Middle frontal gyrus (tissue), 1 donor: ENCODE measurements around the gene KSR1.
A peak's percentile ranks its signal among the peaks of the same experiment; 100 is the strongest.
"Not testable (repeated sequence)": the region's sequence is repeated elsewhere in the genome, so short reads cannot be mapped to it uniquely, and the experiment has no call there.

Experiments used
- DNase-seq: peaks from one replicate; pipeline ENCODE4 v3.0.0-alpha.2; 2015; ENCODE audit warnings: low spot score; ENCODE audit errors: extremely low spot score

The KSR1 gene

DNA sequence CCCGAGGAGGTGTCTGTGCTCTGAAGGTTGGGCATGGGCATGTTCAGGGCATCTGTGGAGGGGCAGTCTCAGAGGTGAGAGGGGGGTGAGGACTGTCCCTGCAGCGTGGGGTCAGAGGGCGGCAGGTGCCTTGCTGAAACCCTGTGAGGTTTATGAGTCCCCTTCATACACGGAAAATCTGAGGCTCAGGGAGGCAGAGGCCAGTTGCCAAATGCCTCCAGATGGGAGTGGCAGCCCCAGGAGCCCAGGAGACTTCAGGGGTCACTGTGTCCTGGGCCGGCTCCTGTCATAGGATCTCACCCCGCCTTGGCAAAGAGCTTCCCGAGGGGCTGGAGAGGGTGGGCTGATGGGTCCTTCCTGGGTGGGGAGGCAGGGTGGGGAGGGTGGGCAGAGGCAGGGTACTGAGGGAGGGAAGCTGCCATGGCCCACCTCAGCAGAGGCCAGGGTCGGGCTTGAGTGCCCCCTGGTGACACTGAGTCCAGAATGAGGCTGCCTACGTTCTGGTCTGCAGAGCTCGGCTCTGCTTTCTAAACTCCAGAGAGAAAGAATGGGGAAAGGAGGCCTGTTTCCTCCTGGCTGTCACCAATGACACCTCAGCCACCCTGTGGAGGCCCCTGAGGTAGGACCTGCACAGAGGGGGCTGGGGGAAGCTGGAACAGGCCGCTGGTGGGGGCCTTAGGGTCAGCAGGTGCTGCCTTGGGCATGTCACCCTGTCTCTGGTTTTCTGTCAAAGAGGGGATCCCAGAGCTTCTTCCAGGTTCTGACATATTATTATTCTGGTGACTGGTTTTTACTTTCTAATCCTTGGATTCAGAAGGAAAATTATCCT lies 175.9 kb downstream of the KSR1 start:
- no peak for DNase-seq

DNA sequence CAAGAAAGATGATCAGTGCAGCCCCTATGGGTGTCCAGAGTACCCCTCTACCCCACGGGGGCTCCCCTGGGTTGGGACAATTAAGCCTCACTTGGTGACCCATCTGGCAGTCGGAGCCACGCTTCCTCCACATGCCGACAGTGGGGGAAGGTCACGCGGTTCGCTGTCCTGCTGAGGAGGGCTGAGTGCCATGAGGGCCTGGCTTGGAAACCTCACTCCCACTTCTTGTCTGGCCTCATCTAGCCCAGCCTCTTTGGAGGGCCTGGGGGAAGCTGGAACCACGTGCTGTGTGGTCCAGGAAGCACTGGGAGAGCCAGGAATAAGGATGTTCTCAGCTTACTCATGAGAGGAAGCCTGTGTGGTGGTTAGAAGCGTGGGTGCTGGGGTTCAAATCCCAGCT lies 176.5 kb downstream of the KSR1 start:
- DNase-seq, result not testable (repeated sequence)

DNA sequence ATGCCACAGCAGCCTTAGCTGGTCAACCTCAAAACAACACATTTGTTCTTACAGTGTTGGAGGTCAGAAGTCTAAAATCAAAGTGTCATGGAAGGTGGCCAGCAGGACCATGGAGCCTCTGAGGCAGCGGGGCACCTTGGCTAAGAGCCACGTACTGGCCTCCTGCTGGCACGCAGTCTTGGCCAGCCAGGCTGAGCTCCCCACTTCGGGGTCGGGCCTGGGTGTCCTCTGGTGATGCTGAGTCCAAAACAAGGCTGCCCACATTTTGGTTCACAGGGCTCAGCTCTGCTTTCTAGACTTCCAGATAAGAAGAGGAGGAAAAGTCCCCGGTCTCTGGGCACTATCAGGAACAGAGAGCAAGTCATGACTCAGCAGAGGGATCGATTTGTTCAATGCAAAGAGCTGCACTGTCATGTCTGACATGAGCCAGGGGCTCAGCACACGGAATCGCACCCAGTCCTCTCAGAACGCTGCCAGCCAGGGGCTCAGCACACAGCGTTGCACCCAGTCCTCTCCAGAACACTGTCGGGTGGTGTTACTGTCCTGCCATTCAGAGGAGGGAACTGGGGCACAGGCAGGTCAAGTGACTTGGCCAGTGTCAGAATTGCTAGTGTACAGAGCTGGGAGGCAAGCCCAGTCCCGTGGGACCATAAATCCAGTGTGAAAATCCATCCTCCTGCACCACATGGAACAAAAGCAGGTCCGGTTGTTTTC lies 177.2 kb downstream of the KSR1 start:
- DNase-seq, result no peak

DNA sequence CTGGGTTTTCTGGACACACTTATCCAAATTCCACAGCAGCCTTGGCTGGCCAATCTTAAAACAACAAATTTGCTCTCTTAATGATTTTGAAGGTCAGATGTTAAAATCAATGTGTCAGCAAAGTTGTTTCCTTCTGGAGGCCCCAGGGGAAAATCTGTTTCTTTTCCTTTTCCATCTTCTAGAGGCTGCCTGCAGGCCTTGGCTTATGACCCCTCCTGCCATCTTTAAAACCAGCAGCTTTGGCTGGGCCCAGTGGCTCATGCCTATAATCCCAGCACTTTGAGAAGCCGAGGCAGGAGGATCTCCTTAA lies 177.7 kb downstream of the KSR1 start:
- DNase-seq, result no peak

DNA sequence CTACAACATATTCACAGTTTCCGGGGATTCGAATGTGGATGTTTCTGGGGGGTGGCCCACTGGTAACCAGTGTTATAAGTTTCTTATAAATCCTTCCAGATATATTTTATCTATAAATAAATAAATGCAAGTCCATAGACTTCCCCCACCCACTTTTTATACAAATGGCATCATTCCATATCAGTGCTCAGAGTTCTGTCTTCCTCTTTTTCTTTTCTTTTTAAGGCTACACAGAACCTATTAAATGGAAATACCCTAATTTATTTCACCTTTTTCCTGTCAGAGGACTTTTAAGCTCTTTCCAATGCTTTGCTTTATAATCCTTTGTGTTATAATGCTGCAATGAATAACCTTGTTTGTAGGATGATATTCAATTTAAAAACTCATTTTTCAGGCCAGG lies 178.5 kb downstream of the KSR1 start:
- no peak for DNase-seq

DNA sequence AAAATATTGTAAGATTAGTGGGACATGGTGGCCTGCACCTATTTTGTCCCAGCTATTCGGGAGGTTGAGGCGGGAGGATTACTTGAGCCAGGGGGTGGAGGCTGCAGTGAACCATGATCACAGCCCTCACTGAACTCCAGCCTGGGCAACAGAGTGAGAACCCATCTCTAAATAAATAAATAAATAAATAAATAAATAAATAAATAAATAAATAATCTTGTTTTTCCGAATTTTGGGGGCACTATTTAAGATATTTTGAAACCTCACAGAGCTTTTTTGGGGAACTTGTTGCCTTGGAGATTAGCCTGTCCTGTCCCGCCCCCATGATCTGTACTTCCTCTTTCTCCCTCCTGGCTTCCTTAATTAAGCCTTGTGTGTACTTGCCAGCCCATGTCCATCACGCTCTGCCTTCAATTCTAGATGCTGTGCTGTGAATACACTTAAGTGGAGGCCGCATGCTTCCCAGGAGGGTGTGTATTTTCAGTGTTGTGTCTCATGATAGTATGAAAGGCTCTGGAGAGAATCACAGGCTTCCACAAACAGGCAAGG lies 179.1 kb downstream of the KSR1 start:
- DNase-seq, result no peak

DNA sequence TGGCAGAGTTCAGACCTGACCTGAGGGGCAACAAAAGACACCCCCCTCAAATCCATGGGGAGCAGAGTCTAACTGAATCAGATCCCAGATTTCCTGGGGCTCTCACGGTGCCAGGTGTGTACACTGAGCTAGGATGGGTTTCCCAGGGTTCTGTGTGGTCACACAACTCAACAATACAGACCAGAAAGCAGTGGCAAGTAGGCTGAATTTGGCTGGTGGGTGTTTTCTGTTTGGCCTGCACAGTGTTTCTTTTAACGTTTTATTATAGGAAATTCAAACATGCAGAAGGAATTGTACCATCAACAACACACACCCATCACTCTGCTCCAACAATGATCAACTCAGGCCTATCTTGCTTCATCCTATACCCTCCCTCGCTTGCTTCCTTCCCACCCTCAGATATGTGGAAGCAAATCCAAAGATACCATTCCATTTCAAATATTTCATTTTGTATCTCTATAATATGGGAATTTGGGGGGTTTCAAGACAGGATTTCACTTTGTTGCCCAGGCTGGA lies 179.8 kb downstream of the KSR1 start:
- DNase-seq, result not testable (repeated sequence)

DNA sequence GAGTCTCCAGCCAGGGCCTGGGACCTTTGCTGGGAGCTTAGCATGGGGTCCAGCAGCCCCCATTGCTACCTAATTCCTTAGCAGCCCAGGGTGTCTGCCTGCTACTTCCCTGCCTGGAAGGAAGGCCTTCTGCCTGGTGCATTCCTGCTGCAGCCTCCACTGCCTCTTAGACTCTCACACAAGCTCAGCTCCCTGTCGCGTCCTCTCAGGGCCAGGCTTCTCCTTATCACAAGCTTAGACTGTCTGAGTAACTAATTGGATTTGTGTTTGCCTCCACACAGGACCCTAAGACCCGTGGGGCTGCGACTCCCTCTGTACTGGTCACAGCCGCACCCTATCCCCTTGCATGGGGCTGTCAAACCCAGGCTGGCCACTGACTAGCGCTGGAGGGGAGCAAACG lies 181.6 kb downstream of the KSR1 start:
- DNase-seq, result not testable (repeated sequence)

DNA sequence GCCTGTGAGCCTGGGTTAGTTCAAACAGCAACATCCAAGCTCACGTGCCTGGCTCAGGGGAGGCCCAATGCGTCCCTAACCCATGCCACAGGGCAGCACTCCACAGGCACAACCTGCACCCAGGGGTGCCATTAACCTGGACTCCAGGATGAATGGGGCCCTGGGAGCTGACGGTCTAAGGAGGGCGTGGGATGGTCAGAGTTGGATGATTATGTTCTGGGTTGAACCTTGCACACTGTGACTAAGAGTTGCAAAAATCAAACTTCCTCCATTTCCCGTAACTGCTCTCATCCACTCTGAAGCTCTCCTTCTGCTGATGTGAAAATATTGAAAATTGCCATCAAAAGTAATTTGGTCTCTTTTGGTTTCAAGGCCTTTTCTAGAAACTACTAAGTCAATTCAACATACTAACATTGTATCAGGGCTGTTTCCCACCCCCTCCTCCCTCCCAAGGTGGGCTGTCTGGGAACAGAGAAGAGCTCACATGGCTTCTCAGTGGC lies 182.2 kb downstream of the KSR1 start:
- DNase-seq, result not testable (repeated sequence)

DNA sequence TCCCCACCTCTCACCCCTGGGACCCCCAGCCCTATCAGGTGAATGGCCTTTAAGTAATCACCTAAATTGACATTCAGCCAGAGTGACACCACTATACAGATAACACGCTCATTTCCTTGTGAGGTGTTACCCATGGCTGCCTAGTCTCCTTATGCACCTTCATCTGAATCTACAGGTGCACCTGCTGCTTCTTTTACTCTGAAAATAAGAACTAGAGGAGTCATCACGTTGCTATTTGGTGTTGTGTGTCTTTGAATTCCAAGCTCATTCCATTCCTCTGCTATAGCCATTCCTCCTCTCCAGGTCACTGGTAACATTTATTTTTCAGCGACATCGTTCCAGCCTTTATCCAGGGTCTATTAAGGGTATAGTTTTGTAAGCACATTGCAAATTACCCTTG lies 184.5 kb downstream of the KSR1 start:
- no peak for DNase-seq

DNA sequence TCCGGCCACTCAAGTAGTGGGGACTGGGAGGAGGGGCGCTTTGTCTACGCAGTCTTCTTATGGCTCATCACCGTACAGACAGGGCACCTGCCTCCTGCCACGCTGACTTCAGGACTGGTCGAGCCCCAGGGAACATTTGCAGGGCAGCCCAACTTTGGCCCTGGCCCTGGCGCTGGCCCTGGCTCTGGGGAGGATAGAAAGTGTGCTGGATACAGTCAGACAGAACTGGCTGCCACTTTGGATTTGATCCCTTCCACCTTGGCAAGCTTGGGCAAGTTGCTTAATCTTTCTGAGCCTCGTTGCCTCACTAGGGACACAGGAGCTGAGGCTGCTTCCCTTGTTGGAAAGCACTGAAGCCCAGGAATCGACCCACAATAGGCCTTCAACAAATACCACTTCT lies 188.3 kb downstream of the KSR1 start:
- DNase-seq, result no peak

DNA sequence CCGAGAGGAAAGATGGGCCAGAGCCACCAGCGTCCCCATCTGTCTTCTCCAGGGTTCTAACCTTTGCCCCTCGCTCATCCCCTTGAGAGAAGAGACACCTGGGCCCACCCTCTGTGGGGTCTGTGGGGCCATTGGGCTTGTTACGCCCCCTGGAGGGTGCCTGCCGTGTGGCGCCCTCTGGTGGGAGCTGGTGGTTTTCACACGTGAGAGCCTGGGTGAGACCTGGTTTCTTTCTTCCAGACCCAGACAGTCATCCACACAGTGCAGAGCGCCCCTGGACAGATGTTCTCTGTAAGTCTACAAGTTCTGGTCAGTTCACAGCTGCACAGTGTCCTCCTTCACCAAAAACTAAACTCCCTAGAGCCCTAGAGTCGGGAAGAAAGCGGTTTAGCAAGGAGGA lies 189.4 kb downstream of the KSR1 start:
- not testable (repeated sequence) for DNase-seq

DNA sequence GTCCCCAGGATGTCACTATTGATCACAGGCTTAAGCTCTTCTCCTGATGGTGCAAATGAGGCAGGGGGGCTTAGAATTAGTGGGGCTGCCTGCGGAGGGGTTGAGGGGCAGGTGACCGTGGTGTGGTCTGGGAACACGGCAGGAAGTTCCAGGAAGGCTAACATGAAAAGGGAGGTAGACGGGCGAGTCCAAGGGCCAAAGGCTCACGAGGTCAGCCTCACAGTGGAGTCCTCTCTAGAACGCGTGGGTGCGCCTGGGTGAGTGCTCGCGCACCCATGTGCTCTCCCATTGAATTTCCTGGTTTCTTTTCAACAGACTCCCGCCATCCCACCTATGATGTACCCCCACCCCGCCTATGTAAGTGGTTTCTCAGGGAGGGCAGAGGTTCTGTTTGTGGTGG lies 190.0 kb downstream of the KSR1 start:
- DNase-seq, result no peak

DNA sequence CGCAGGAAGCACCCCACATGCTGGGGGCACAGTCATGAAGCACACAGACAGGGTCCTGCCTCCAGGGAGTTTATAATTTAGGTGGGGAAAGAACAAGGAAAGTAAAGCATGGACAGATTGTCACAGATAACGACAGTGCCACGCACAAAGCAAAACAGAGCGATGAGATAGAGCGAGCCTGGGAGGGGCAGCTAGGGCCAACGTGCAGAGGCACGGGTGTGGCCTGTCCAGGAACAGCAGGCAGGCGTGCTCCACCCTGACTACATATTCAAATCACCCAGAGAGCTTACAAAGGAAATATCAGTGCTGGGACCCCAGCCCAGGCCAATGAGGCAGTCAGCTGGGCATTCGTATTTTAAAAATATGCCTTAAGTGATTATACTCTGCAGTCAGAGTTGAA lies 191.5 kb downstream of the KSR1 start:
- no peak for DNase-seq

DNA sequence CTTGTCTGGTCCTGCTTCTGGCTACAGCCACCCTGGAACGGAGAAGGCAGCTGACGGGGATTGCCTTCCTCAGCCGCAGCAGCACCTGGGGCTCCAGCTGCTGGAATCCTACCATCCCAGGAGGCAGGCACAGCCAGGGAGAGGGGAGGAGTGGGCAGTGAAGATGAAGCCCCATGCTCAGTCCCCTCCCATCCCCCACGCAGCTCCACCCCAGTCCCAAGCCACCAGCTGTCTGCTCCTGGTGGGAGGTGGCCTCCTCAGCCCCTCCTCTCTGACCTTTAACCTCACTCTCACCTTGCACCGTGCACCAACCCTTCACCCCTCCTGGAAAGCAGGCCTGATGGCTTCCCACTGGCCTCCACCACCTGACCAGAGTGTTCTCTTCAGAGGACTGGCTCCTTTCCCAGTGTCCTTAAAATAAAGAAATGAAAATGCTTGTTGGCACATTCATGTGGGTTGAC lies 192.9 kb downstream of the KSR1 start:
- peak; percentile 40 for DNase-seq

DNA sequence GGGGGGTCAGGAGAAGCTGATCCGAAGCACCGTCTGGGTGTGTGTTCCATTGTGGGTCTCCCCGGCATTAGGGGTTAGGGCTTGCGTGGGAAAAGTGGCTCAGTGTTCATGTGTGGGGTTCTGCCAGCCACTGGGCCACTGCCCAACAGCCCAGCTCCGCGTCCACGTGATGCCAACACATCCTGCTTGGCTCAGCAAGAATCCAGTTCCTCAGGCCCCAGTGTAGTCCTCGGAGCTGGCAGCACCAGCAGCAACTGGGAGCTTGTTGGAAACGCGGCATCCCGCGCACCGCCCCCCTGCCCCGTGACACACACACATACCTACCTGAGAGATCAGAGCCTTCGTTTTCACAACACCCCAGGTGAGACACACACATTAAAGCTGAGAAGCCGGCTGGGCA lies 193.7 kb downstream of the KSR1 start:
- peak; percentile 17 for DNase-seq

DNA sequence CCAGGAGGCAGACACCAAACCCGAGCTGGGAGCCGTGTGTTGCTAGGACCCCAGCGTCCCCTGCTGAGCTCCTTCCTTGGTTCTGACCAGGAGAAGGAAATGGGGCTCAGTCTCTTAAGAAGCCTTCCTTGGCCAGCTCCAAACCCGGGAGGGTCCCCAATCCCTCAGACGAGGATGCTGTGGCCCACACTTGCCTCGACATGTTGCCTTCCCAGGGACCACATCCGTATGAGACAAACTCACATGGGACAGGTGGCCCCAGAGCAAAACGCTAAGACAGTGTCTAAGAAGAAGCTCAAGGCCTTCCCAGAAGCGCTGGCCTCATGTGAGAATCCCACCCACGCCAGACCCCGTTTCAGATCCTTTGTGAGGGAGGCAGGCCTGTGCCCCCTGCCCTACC lies 194.6 kb downstream of the KSR1 start:
- DNase-seq, result no peak

DNA sequence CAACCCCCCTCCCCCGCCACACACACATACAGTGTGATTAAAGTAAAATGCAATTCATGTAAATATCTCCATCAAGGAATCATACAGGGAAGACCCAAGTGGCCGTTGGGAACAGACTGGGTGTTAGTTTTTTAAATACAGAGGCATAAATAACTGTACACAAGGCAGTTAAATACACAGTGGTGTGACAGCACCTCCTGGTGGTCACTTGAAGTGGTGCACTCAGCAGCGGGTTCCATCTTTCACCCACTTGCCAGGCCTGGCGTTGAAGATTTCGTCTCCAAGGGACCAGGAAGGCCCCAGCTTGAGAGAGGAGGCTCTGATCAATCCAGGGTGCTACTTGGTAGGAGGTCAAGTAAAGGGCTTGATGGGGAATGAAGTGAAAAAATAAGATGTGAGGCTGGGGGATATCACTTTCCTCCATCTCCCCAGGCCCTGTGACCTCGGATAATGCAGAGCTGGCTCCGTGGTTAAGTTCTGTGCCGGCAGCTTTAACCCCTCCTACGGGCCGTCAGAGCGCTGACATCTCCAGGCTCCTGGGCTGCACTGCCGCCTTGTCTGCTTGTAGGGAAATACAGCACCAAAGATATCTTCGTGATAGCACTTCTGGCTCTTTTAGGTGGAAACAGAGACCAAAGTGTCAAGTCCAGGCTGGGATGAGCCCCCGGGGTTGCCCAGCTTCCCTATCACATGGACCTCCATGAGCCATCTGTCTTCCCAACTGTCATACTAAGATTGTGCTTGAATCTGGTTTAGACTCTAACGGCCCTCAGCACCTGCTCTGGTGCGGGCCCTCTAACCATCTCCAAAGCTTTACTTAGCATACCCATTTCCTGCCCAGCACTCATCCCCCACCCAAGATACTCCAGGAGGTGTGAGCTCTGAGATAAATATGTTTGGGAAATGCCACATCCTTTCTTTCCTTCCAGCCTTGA lies 195.4 kb downstream of the KSR1 start:
- no peak for DNase-seq

DNA sequence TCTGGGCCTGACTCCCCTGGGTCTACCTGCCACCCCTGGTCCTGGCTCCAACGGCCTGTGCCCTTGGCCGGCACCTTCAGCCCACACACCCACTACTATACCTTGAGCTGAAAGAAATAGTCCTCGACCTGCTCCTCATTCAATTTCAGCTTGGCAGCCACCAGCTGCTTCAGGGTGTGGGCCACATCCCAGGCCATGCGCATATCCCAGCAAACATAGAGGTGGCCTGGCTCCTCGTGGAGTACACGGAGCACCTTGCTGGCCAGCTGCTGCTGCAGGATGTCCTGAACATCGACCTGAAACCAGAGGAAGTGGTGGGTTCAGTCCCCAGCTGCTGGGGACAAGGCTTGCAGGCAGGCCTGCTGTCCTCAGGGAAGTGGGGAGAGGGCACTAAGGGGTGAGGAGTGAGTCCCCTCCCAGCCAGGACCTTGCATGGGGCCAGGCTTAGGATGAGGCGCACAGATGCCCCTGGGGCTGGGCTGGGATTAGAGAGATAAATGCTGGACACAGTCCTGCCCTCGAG lies 197.3 kb downstream of the KSR1 start:
- DNase-seq, result not testable (repeated sequence)

DNA sequence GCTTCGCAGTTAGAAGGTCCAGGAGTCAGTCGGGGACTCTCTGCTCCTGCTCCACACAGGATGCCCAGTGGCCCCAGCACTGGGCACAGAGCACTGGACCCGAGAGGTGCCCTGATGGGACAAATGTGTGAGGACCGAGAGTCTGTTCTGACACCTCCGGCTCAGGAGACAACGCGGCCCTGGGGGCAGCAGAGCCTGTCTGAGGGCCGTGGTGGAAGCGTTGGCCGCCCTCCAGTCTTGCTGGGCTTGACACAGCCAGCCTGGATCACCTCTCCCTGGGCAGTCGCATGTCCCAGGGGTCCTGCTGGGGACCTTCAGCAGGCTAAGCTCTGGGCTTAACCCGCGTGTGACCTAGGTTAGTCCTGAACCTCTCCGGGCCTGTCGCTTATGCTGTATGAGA lies 197.9 kb downstream of the KSR1 start:
- DNase-seq, result no peak
